Endodermal cell (in vitro differentiated cells): Measurements from ENCODE around the gene TNFRSF1B. TPM values are rescaled to one million over a fixed set of nuclear protein-coding genes. Genes with fewer than 3 reads are reported as not detected.

Source experiments
- DNase-seq: peaks from one replicate; pipeline ENCODE4 v3.0.0-alpha.2; 2017
- H3K27ac ChIP-seq: 2 replicates; pipeline ENCODE4 v1.5.1; 2013; ENCODE audit warnings: mild to moderate bottlenecking, low read depth, low read length, moderate library complexity
- H3K27me3 ChIP-seq: 2 replicates; pipeline ENCODE4 v1.6.1; 2013; ENCODE audit warnings: mild to moderate bottlenecking, low read length, moderate library complexity; ENCODE audit not compliant: insufficient read depth, control insufficient read depth, poor library complexity, severe bottlenecking
- H3K36me3 ChIP-seq: 2 replicates; pipeline ENCODE4 v1.7.0; 2013; ENCODE audit warnings: mild to moderate bottlenecking, low read length, moderate library complexity; ENCODE audit not compliant: control insufficient read depth, insufficient read depth
- H3K4me1 ChIP-seq: one replicate; pipeline ENCODE4 v1.7.0; 2013; ENCODE audit warnings: low read length; ENCODE audit not compliant: control insufficient read depth, insufficient read depth
- H3K4me3 ChIP-seq: 2 replicates; pipeline ENCODE4 v1.5.1; 2013; ENCODE audit warnings: mild to moderate bottlenecking, low read length, moderate library complexity
- H3K9ac ChIP-seq: 2 replicates; pipeline ENCODE4 v1.6.1; 2013; ENCODE audit warnings: mild to moderate bottlenecking, low read length, moderate library complexity; ENCODE audit not compliant: poor library complexity, severe bottlenecking; ENCODE audit errors: extremely low read depth
- H3K9me3 ChIP-seq: 2 replicates; pipeline ENCODE4 v1.6.1; 2013; ENCODE audit warnings: mild to moderate bottlenecking, low read length, moderate library complexity; ENCODE audit not compliant: control insufficient read depth
- H3K27ac Mint-ChIP-seq: 2 replicates; pipeline ENCODE4 v1.8.0; 2020; ENCODE audit warnings: mixed read lengths
- H3K27me3 Mint-ChIP-seq: 2 replicates; pipeline ENCODE4 v1.8.0; 2021; ENCODE audit warnings: mild to moderate bottlenecking, mixed read lengths; ENCODE audit not compliant: insufficient read depth
- H3K36me3 Mint-ChIP-seq: 2 replicates; pipeline ENCODE4 v1.8.0; 2020; ENCODE audit warnings: low read depth, mixed read lengths
- H3K4me1 Mint-ChIP-seq: 2 replicates; pipeline ENCODE4 v1.8.0; 2020; ENCODE audit warnings: mixed read lengths
- H3K4me3 Mint-ChIP-seq: 2 replicates; pipeline ENCODE4 v1.8.0; 2020; ENCODE audit warnings: mild to moderate bottlenecking, moderate library complexity, mixed read lengths
- H3K9me3 Mint-ChIP-seq: 2 replicates; pipeline ENCODE4 v1.8.0; 2020; ENCODE audit warnings: mild to moderate bottlenecking, mixed read lengths
- CTCF ChIP-seq: fragments of 200-600 bp; sonication (generic); conservative IDR thresholded peaks from 2 replicates; pipeline ENCODE4 v1.5.0; 2021; ENCODE audit warnings: antibody characterized with exemption, mild to moderate bottlenecking
- WGBS, 2 experiments: methylation state at CpG; one replicate each; pipeline versions ENCODE4 v1.1.5 to v1.1.7; 2013; ENCODE audit warnings: missing lambda C conversion rate in 2 of 2, mixed read lengths in 1 of 2; ENCODE audit not compliant: insufficient coverage in 1 of 2, insufficient read length in 1 of 2; 5-methylcytosine and 5-hydroxymethylcytosine counted together
- total RNA-seq, 2 donors: library from RNA; stranded (reverse); fragmentation: NEBNext Ultra II Directional in 1 of 2; extraction: Animal tissue kit (Norgen Biotek cat#: 25700) in 1 of 2; gene quantifications; 2 replicates in 1 of 2; 3 replicates in 1 of 2; pipeline ENCODE4 v1.2.1, GENCODE V29; 2021

TNFRSF1B gene
- total RNA-seq, 2 donors from 2014 or later = 0.24 to 0.40 TPM

GRCh38 chr1:12159816-12160215 is 7.0 kb upstream of the TNFRSF1B start:
- no peak for DNase-seq
- Mint-ChIP-seq H3K27ac (no peak overlapping the region), H3K27me3 (peaks cover 10% of the 10 kb centered on the region), H3K9me3 (no peaks in the 10 kb centered on the region), H3K4me3 (no peak overlapping the region), H3K4me1 (peaks cover 6% of the 10 kb centered on the region), H3K36me3 (no peaks in the 10 kb centered on the region)
- no peak overlapping the region for H3K9ac ChIP-seq
- no peaks in the 10 kb centered on the region for H3K9me3 ChIP-seq
- H3K4me1 ChIP-seq = peaks cover 6% of the 10 kb centered on the region
- H3K27ac ChIP-seq = no peak overlapping the region
- no peak overlapping the region for H3K4me3 ChIP-seq
- H3K27me3 ChIP-seq = no peaks in the 10 kb centered on the region
- 87 to 100% methylated on average over 1 to 7 of the region's 7 CpGs for WGBS, 2 experiments
- no peaks in the 10 kb centered on the region for H3K36me3 ChIP-seq
- no peak for TF ChIP-seq CTCF

- Histone ChIP-seq H3K36me3 (no peaks in the 10 kb centered on the region), H3K9ac (no peak overlapping the region), H3K4me3 (no peak overlapping the region), H3K27me3 (peaks cover 3% of the 10 kb centered on the region), H3K27ac (no peak overlapping the region), H3K9me3 (no peaks in the 10 kb centered on the region), H3K4me1 (peaks cover 6% of the 10 kb centered on the region)
- Mint-ChIP-seq H3K27me3 (peaks cover 23% of the 10 kb centered on the region), H3K4me1 (peaks cover 6% of the 10 kb centered on the region), H3K9me3 (no peaks in the 10 kb centered on the region), H3K27ac (no peak overlapping the region), H3K4me3 (no peak overlapping the region), H3K36me3 (no peaks in the 10 kb centered on the region)
- DNase-seq = no peak
- TF ChIP-seq CTCF = no peak
- 89% methylated on average over 2 of the region's 2 CpGs; no CpG with 5 or more reads in 1 of the 2 experiments for WGBS, 2 experiments
Observed at GRCh38 chr1:12161324-12161661, 5.5 kb upstream of the TNFRSF1B start.

GRCh38 chr1:12161662-12162458 is 4.9 kb upstream of the TNFRSF1B start:
- TF ChIP-seq CTCF = no peak
- Mint-ChIP-seq H3K4me3 (no peak overlapping the region), H3K9me3 (no peaks in the 10 kb centered on the region), H3K27ac (no peak overlapping the region), H3K27me3 (peaks cover 27% of the 10 kb centered on the region), H3K36me3 (no peaks in the 10 kb centered on the region), H3K4me1 (peaks cover 6% of the 10 kb centered on the region)
- H3K4me1 ChIP-seq = peaks cover 6% of the 10 kb centered on the region
- DNase-seq = peak; percentile 77
- H3K27ac ChIP-seq = no peak overlapping the region
- H3K9ac ChIP-seq = no peak overlapping the region
- WGBS, 2 experiments = 65 to 71% methylated on average over 7 to 9 of the region's 9 CpGs
- peaks cover 9% of the 10 kb centered on the region for H3K27me3 ChIP-seq
- no peaks in the 10 kb centered on the region for H3K36me3 ChIP-seq
- no peak overlapping the region for H3K4me3 ChIP-seq
- H3K9me3 ChIP-seq = no peaks in the 10 kb centered on the region
